GM04503 (cell line): ENCODE data around the gene ZNF77.
"Not testable (repeated sequence)": the region's sequence is repeated elsewhere in the genome, so short reads cannot be mapped to it uniquely, and the experiment has no call there.

Experiments used
- DNase-seq: peaks from one replicate; pipeline ENCODE4 v3.0.0-alpha.2; 2012; ENCODE audit warnings: low read depth

The ZNF77 gene

DNA sequence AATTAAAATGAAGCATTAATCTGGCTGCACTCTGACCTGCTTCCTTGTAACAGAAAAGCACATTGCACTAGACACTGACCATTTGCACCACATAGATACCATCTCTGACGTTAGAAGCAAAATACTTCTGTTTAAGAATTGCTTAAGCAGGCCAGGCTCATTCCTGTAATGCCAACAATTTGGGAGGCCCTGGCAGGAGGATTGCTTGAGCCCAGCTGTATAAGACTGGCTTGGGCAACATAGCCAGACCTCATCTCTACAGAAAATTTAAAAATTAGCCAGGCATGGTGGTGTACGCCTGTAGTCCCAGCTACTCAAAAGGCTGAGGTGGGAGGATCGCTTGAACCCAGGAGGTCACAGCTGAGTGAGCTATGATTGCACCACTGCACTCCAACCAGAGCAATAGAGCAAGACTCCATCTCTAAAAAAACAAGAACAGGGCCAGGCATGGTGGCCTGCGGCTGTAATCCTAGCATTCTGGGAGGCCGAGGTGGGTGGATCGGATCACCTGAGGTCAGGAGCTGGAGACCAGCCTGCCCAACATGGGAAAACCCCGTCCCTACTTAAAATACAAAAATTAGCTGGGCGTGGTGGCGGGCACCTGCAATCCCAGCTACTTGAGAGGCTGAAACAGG, 25.5 kb upstream of the ZNF77 start:
- DNase-seq, result no peak

- no peak for DNase-seq
Measured at GRCh38 chr19:2969104-2969504, 24.3 kb upstream of the ZNF77 start.

- DNase-seq, result no peak
Measured at GRCh38 chr19:2967972-2968371, 23.2 kb upstream of the ZNF77 start.

GRCh38 chr19:2964874-2965273, 20.1 kb upstream of the ZNF77 start:
- no peak for DNase-seq

GRCh38 chr19:2963631-2964030, 18.9 kb upstream of the ZNF77 start:
- not testable (repeated sequence) for DNase-seq

- DNase-seq, result no peak
Measured at GRCh38 chr19:2963122-2963521, 18.4 kb upstream of the ZNF77 start.

GRCh38 chr19:2962018-2962670, 17.4 kb upstream of the ZNF77 start:
- no peak for DNase-seq

GRCh38 chr19:2960120-2960519, 15.3 kb upstream of the ZNF77 start:
- no peak for DNase-seq

DNA sequence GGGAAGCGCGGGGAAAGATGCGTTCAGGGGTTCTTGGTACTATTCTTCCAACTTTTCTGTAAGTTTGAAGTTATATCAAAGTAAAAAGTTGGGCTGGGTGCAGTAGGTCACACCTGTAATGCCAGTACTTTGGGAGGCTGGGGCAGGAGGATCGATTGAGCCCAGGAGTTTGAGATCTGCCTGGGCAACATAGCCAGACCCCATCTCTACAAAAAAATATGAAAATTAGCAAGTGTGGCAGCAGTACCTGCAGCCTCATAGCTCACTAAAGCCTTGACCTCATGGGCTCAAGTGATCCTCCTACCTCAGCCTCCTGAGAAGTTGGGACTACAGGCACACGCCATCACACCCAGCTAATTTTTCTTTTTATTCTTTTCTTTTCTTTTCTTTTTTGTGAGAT, 12.4 kb upstream of the ZNF77 start:
- no peak for DNase-seq

DNA sequence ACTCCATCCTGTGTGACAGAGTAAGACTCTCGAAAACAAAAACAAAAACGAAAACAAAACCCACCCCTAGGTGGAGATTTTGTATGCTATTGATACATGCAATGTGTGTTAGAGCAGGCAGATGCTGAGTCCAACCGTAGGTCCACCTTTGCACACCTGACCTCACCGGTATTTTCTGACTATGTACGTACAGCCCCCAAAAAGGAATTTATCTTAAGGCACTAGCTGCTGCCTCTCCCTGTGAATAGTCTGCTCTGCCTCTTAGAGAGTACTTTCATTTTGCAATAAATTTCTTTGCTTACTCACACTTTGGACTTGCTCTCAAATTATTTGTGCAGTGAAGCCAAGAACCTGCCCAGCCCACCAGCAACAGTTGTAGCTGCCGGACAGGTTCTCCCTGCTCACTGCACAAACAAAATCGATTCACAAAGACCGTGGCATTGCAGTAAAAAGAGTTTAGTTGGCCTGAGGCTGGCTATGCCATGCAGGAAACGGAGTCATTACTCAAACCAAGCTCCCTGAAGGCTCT, 8.2 kb upstream of the ZNF77 start:
- no peak for DNase-seq

DNA sequence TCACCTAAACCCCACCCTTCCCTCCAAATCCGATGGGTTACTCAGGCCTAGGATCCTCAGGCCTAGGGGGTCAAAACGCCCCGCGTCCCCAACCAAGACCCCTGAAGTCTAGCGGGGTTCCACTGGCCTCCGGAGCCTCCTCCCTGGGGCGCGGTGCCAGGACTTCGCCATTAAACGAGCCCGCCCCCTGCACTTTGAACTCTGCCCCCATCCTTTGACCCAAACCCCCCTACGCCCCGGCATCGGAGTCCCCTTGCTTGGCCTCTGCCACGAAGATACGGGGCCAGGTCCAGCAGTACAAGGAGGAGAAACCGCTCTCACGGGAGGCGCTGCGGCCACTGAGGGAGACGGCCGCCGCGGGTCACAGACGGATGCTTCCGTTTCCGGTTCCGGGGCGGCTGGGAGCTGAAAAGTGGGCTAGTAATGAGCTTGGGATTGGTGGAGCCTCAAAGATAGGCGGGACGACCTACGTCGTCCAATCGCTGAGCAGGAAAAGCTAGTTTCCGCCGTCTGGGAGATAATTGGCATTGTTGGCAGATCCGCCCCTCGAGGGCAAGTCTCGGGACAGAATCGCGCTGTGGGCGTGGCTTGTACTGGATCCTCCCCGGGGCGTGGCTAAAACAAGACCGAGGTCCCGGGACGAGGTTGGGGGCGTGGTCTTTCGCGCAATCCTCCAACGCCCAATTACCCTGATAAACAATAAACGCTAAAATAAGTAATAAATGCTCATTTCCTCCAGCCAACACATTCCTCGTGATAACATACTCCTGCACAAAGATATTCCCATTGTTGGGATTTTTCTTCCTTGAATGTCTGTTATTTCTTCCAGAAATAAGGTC, 5.7 kb upstream of the ZNF77 start:
- peak; percentile 95 for DNase-seq

DNA sequence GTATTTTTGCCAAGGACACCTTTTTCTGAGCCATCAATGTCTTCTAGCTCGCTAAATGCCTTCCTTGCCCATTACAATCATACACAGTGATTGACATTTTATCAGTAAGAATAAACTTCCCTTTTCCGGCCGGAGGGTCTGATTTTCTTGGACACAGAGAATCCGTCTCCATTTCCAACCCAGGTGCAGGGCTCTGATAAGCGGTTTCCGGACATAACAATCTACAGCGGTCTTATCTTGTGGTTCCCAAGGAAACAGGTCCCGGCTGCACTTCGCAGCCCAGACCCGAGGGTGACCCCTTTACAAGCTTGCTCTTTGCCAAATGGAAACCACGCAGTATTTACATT, 5.1 kb upstream of the ZNF77 start:
- DNase-seq, result no peak

- DNase-seq, result no peak
Measured at GRCh38 chr19:2945575-2946184, 909 bp upstream of the ZNF77 start.

- no peak for DNase-seq
Measured at GRCh38 chr19:2944403-2944774, 382 bp downstream of the ZNF77 start.

DNA sequence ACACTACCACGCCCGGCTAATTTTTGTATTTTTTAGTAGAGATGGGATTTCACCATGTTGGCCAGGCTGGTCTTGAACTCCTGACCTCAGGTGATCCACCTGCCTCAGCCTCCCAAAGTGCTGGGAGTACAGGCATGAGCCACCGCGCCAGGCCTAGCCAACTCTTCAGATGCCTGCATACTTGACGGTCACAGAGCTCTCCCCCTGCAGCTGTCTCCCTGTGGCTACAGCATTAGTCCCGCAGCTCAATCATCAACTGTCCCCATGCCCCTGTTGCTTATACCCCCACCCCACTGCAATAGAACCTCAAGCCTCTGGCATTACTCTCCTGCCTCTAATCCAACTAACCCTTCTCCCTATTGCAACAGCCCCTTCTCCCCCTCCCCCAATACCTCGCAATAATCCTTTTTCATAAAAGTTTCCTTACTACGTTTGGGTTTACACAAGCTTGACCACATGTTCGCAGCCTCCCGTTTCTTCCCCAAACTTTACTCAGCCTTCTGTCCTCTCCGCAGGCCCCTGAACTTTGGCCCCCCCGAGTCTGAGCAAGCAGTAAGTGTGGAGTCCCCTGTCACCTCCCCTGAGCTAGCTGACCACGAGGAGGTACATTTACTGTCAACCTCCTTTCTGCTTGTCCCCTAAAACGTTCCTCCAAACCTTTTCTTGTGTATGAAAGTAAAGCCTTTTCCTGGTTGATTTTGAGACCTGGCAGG, 1.7 kb downstream of the ZNF77 start:
- DNase-seq, result no peak

GRCh38 chr19:2935863-2936262, 8.9 kb downstream of the ZNF77 start:
- not testable (repeated sequence) for DNase-seq

DNA sequence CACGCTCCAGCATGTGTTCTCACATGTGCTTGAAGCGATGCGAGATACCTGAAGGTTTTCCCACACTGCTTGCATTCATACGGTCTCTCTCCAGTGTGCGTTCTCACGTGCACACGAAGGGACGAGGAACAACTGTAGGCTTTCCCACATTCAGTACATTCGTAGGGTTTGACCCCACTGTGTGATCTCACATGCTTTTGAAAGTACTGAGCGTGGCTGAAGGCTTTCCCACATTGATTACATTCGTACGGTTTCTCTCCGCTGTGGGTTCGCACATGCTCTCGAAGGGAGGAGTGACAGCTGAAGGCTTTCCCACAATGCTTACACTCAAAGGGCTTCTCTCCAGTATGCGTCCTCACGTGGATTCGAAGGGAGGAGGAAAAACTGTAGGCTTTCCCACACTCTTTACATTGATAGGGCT, 11.3 kb downstream of the ZNF77 start:
- DNase-seq, result no peak

DNA sequence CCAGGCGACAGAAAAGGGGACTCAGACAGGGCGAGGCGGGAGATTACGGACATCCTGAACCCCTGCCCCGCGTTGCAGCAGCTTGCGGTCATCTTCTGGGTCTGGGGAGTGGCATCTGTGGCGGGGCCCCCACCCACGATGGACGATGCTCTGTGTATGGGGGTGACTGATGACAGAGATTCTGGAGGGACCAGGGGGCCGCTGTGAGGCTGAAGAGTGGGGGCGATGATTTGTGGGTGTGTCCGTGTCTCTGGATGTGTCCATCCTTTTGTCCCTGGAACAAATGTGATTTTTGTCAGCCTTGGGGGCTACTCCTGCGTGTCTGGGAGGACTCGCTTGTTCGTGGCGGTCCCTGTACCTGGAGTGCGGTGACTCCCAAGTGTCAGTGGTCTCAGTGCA, 17.7 kb downstream of the ZNF77 start:
- no peak for DNase-seq

- no peak for DNase-seq
Measured at GRCh38 chr19:2926341-2927031, 18.3 kb downstream of the ZNF77 start.

DNA sequence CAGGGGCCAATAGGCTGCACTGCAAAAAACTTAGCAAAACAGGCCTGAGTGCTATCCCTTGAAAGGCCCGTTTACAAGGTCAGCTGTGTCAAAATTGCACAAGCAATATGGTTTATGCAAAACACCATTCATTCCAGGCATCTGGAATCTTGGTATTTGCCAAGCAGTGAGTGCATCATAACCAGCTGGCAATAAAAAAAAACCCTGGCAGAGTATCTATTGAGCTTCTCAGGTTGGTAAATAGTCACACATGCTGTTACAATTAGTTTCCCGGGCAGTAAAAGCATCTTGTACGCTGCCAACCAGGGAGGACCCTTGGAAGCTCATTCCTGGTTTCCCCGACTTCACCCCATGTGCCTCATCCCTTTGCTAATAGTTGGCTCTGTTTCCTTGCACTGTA, 21.3 kb downstream of the ZNF77 start:
- peak; percentile 86 for DNase-seq

GRCh38 chr19:2922987-2923386, 21.8 kb downstream of the ZNF77 start:
- no peak for DNase-seq
